ENCODE measurements around the gene TPRG1. TPM values are rescaled to one million over a fixed set of nuclear protein-coding genes. Genes with fewer than 3 reads are reported as not detected.

The TPRG1 gene
- total and polyA plus RNA-seq, 2 donors (not counting 1 experiment from before 2014, with no cell fraction given), result 0.21 to 0.39 TPM

DNA sequence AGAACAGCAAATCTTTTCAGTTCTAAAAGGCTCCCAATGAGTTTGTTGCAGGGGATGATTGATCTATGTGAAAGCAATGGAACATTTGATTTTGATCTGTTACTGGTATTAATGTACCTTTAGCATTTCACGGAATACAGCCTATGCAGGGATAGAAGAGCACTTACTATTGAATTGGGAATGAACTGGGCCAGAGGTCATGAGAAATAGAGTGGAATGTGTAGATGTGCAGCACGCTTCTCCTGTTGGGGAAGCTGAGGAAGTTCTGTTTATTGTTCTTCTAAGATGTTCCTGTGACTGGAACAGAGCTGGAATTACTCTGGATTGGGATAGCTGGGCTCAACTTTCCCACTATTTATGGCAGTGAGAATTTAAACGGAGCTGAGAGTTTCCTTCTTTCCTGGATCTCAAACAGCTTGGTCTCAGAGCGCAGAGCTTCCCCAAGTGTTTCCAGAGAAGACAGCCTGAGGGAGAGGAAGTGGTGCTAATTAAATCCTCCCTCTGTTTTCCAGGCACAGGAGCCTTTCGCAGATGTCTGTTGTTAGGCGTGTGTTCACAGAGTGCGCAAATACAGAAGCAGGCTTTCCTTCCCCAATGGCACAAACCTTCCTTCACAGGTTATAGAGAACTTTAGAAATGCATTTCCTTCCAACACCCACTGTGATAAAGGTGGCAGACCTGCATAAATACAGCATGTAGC lies 32.5 kb downstream of the TPRG1 start:
- intact Hi-C loops (cut with micrococcal nuclease), result no loop called here

More for the DNA sequence above, 32.5 kb downstream of the TPRG1 start:
- H3K79me2 ChIP-seq (ENCODE audit: control insufficient read depth, insufficient read depth, low read length), result no peaks in the 10 kb centered on the region
- no peaks in the 10 kb centered on the region for H3K9me3 ChIP-seq (ENCODE audit: control extremely low read depth in 1 of 3, control insufficient read depth in 2 of 3, insufficient read depth in 1 of 3, low read length in 2 of 3)
- Mint-ChIP-seq H3K9me3 (ENCODE audit: insufficient read depth) (no peaks in the 10 kb centered on the region), H3K4me1 (no peaks in the 10 kb centered on the region), H3K27me3 (peaks cover 29% of the 10 kb centered on the region), H3K4me3 (no peak overlapping the region), H3K27ac (no peak overlapping the region)
- ChIA-PET CTCF (no interaction called here), POLR2A (no interaction called here)
- H3K4me3 ChIP-seq (ENCODE audit: control extremely low read depth in 1 of 5, extremely low read depth in 1 of 5, insufficient read depth in 1 of 5, low read depth in 2 of 5, low read length in 4 of 5), result no peak overlapping the region
- H3K36me3 ChIP-seq (replicated peaks in 1 of 2; ENCODE audit: control extremely low read depth in 1 of 2, control insufficient read depth in 1 of 2, extremely low read depth in 1 of 2, insufficient read depth in 2 of 2, low read length in 1 of 2), result no peaks in the 10 kb centered on the region
- DNase-seq, result no peak
- WGBS (ENCODE audit: insufficient coverage), result 80% methylated on average over 3 of the region's 7 CpGs
- H3K4me2 ChIP-seq (replicated peaks; ENCODE audit: low read depth, low read length, poor library complexity, severe bottlenecking), result no peak overlapping the region
- no peak for TF ChIP-seq EZH2 (IDR thresholded peaks at IDR 0.05; ENCODE audit: borderline replicate concordance, insufficient read depth, low read depth, low read length, poor library complexity, severe bottlenecking)
- no peak for TF ChIP-seq CTCF (IDR thresholded peaks at IDR 0.05)
- ATAC-seq (ENCODE audit: low read depth), result no peak
- H3K27ac ChIP-seq (ENCODE audit: low read length in 2 of 2), result no peak overlapping the region
- no peak overlapping the region for H2AFZ ChIP-seq (ENCODE audit: insufficient read depth, low read depth, low read length, poor library complexity, severe bottlenecking)
- H3K9ac ChIP-seq (ENCODE audit: low read length), result no peak overlapping the region
- no peaks in the 10 kb centered on the region for H3K4me1 ChIP-seq (ENCODE audit: control insufficient read depth in 2 of 2, insufficient read depth in 2 of 2, low read length in 2 of 2)
- H4K20me1 ChIP-seq (ENCODE audit: control insufficient read depth, insufficient read depth, low read length, poor library complexity, severe bottlenecking), result no peaks in the 10 kb centered on the region
- peaks cover 0 to 2% (median 0%) of the 10 kb centered on the region in 4 experiments for H3K27me3 ChIP-seq (replicated peaks in 1 of 4; ENCODE audit: control extremely low read depth in 1 of 4, control insufficient read depth in 3 of 4, insufficient read depth in 4 of 4, low read length in 3 of 4)

All from B cell (primary cell).